ENCODE results near the gene PRR18. TPM values are rescaled to one million over a fixed set of nuclear protein-coding genes. Genes with fewer than 3 reads are reported as not detected.

The PRR18 gene
- total and polyA plus RNA-seq, 9 of the 15 experiments (the other 6 are each of a cell fraction or from before 2014, with no cell fraction given), result not detected

GRCh38 chr6:166258854-166259276 lies 49.3 kb downstream of the PRR18 start (continued):
- TF ChIP-seq ZNF165 (CRISPR knock-in tag; IDR thresholded peaks at IDR 0.05; ENCODE audit: borderline replicate concordance), result no peak
- TF ChIP-seq ZNF609 (CRISPR knock-in tag; IDR thresholded peaks at IDR 0.05; ENCODE audit: borderline replicate concordance), result 0 out of 2 replicates have a peak, but pooled peaks have one; percentile 21
- peak; percentile 32 for TF ChIP-seq CBFA2T2 (conservative IDR thresholded peaks at IDR 0.05)
- no peak for TF ChIP-seq LEF1 (IDR thresholded peaks at IDR 0.05)
- TF ChIP-seq, protein P1, sequence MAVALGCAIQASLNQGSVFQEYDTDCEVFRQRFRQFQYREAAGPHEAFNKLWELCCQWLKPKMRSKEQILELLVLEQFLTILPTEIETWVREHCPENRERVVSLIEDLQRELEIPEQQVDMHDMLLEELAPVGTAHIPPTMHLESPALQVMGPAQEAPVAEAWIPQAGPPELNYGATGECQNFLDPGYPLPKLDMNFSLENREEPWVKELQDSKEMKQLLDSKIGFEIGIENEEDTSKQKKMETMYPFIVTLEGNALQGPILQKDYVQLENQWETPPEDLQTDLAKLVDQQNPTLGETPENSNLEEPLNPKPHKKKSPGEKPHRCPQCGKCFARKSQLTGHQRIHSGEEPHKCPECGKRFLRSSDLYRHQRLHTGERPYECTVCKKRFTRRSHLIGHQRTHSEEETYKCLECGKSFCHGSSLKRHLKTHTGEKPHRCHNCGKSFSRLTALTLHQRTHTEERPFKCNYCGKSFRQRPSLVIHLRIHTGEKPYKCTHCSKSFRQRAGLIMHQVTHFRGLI (CRISPR knock-in tag; IDR thresholded peaks at IDR 0.05), result no peak
- TF ChIP-seq RNF219 (CRISPR knock-in tag; IDR thresholded peaks at IDR 0.05), result no peak
- TF ChIP-seq ZNF436 (CRISPR knock-in tag; IDR thresholded peaks at IDR 0.05), result no peak
- TF ChIP-seq ESRRA (IDR thresholded peaks at IDR 0.05; ENCODE audit: borderline replicate concordance, low read depth), result peak; percentile 56; the same call in 1 of the 2 replicates
- TF ChIP-seq, protein P2, sequence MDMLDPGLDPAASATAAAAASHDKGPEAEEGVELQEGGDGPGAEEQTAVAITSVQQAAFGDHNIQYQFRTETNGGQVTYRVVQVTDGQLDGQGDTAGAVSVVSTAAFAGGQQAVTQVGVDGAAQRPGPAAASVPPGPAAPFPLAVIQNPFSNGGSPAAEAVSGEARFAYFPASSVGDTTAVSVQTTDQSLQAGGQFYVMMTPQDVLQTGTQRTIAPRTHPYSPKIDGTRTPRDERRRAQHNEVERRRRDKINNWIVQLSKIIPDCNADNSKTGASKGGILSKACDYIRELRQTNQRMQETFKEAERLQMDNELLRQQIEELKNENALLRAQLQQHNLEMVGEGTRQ (CRISPR knock-in tag; IDR thresholded peaks at IDR 0.05), result peak; percentile 57
- TF ChIP-seq ZFP1 (CRISPR knock-in tag; IDR thresholded peaks at IDR 0.05), result no peak
- TF ChIP-seq TCFL5 (CRISPR knock-in tag; conservative IDR thresholded peaks at IDR 0.05), result no peak
- TF ChIP-seq FOS (IDR thresholded peaks at IDR 0.05; ENCODE audit: extremely low read depth, insufficient read length), result no peak
- no peak for TF ChIP-seq PHF8 (IDR thresholded peaks at IDR 0.05; ENCODE audit: borderline replicate concordance, low read length)
- no peak for TF ChIP-seq FOXK2 (conservative IDR thresholded peaks at IDR 0.05 in 1 of 2, IDR thresholded peaks at IDR 0.05 in 1 of 2; ENCODE audit: low read depth in 2 of 2)
- no peak for TF ChIP-seq ZBTB9 (CRISPR knock-in tag; IDR thresholded peaks at IDR 0.05)
- no peak for TF ChIP-seq NFRKB (IDR thresholded peaks at IDR 0.05; ENCODE audit: low read depth)
- TF ChIP-seq RBM14 (IDR thresholded peaks at IDR 0.05; ENCODE audit: borderline replicate concordance, insufficient read depth, low read depth, low read length), result no peak
- no peak for TF ChIP-seq ZFP30 (CRISPR knock-in tag; IDR thresholded peaks at IDR 0.05; ENCODE audit: borderline replicate concordance)

Data from K562 (cell line).